Panc1 (cell line): ENCODE results near the gene FAS. TPM values are rescaled to one million over a fixed set of nuclear protein-coding genes. Genes with fewer than 3 reads are reported as not detected.

Experiments used
- ATAC-seq: fragments of 200-7000 bp; cut with Tn5 transposase; 2 replicates; pipeline ENCODE4 v1.9.1; 2020; ENCODE audit warnings: mild to moderate bottlenecking, moderate library complexity
- BruUV-seq: library from RNA; stranded (reverse); fragments of 400-500 nt; replicated peaks from 2 replicates; lab custom pipeline; 2021; lab: Mats Ljungman, UMichigan
- CTCF ChIA-PET: fragments of 300-600 bp; sonication (Branson Sonifier 250); formaldehyde crosslinking; loops from one replicate; lab custom pipeline; 2022; ENCODE audit warnings: antibody characterized with exemption; lab: Charles Lee
- POLR2A ChIA-PET: fragments of 300-600 bp; sonication (Branson Sonifier 250); formaldehyde crosslinking; loops from one replicate; lab custom pipeline; 2022; ENCODE audit warnings: antibody characterized with exemption; lab: Charles Lee
- DNase-seq: peaks from one replicate; pipeline ENCODE4 v3.0.0-alpha.2; 2010; ENCODE audit warnings: low read depth, low spot score
- H3K27ac ChIP-seq: 2 replicates; pipeline ENCODE4 v1.5.1; 2011; ENCODE audit warnings: mild to moderate bottlenecking, low read length, inconsistent platforms
- H3K27me3 ChIP-seq: fragments of 200-500 bp; sonication (Bioruptor generic); 2 replicates; pipeline ENCODE4 v1.6.0; 2014; ENCODE audit warnings: low read length, inconsistent platforms; ENCODE audit not compliant: control insufficient read depth, insufficient read depth
- H3K36me3 ChIP-seq: fragments of 200-500 bp; sonication (Bioruptor generic); 2 replicates; pipeline ENCODE4 v1.5.1; 2014; ENCODE audit warnings: inconsistent platforms, mild to moderate bottlenecking, low read length, moderate library complexity; ENCODE audit not compliant: control insufficient read depth, insufficient read depth
- H3K4me1 ChIP-seq: 2 replicates; pipeline ENCODE4 v1.5.1; 2011; ENCODE audit warnings: inconsistent platforms, mild to moderate bottlenecking, low read length, moderate library complexity; ENCODE audit not compliant: control insufficient read depth, insufficient read depth
- H3K4me3 ChIP-seq, 2 experiments: 2 replicates each; pipeline ENCODE4 v1.5.1; 2011 to 2012; ENCODE audit warnings: low read depth in 2 of 2, low read length in 2 of 2, mild to moderate bottlenecking in 2 of 2, inconsistent platforms in 1 of 2, moderate library complexity in 1 of 2
- H3K9me3 ChIP-seq: fragments of 200-500 bp; sonication (Bioruptor generic); 2 replicates; pipeline ENCODE4 v1.5.1; 2014; ENCODE audit warnings: low read depth, mild to moderate bottlenecking, inconsistent platforms, low read length, moderate library complexity; ENCODE audit not compliant: control insufficient read depth, insufficient read depth
- POLR2AphosphoS5 ChIP-seq: IDR thresholded peaks from 2 replicates; pipeline ENCODE4 v1.6.1; 2012; ENCODE audit warnings: mild to moderate bottlenecking, low read depth, low read length, moderate library complexity
- SIN3A ChIP-seq: IDR thresholded peaks from 2 replicates; pipeline ENCODE4 v1.6.1; 2012; ENCODE audit warnings: low read depth, mild to moderate bottlenecking, low read length, moderate library complexity, borderline replicate concordance; ENCODE audit not compliant: insufficient read depth
- TCF7L2 ChIP-seq: IDR thresholded peaks from 2 replicates; pipeline ENCODE4 v1.6.1; 2011; ENCODE audit warnings: mild to moderate bottlenecking, low read depth, low read length, inconsistent platforms
- in situ Hi-C: cut with HindIII; loops from 2 replicates; pipeline ENCODE4 v1.10.0; 2016; ENCODE audit warnings: low sequenced_read_pairs, low pct_unique_long_range_greater_than_20kb
- intact Hi-C: fragments of 100-400 bp; cut with micrococcal nuclease; formaldehyde crosslinking; loops from one replicate; pipeline ENCODE4 v1.10.0; 2022; ENCODE audit not compliant: unreplicated experiment
- total RNA-seq: library from RNA; stranded (reverse); gene quantifications from one replicate; pipeline ENCODE4 v1.2.1, GENCODE V29; 2021; ENCODE audit not compliant: unreplicated experiment
- TF ChIP-seq, protein P1 (sequence below), 2 experiments: IDR thresholded peaks; 2 replicates each; pipeline ENCODE4 v1.6.1; 2011 to 2012; ENCODE audit warnings: low read depth in 2 of 2, control low read depth in 1 of 2, low read length in 1 of 2, mild to moderate bottlenecking in 1 of 2, moderate library complexity in 1 of 2; ENCODE audit not compliant: insufficient read depth in 1 of 2
- TF ChIP-seq, protein P2 (sequence below): fragments of 450-650 bp; IDR thresholded peaks from 2 replicates; pipeline ENCODE4 v1.5.1; 2017; ENCODE audit warnings: mild to moderate bottlenecking

Gene FAS
- total RNA-seq, 1 experiment from 2014 or later = 8.1 TPM

DNA sequence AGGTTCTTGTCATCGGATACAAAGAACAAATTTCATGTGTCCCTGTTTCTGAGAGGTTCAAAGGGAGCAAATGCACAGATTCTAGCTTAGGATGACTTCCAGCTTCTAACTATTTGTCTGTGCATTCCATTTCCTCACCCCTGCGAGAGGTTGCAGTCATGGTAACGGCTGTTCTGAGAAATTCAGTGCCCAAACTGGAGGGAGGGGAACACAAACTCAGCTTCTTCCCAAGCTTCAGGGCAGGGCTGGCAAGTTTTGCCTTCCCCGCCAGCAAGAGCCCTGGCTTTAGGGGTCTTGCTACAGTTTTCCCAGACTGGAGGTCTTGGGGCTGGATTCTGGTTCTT lies 11.1 kb downstream of the FAS start:
- POLR2A ChIA-PET = no interaction called here
- Histone ChIP-seq H3K4me3 (no peak overlapping the region), H3K27ac (no peak overlapping the region), H3K27me3 (no peaks in the 10 kb centered on the region), H3K36me3 (no peaks in the 10 kb centered on the region), H3K4me1 (no peaks in the 10 kb centered on the region), H3K9me3 (no peaks in the 10 kb centered on the region)
- intact Hi-C loops = no loop called here
- no peak for DNase-seq
- no peak for TF ChIP-seq TCF7L2
- TF ChIP-seq, protein P1, sequence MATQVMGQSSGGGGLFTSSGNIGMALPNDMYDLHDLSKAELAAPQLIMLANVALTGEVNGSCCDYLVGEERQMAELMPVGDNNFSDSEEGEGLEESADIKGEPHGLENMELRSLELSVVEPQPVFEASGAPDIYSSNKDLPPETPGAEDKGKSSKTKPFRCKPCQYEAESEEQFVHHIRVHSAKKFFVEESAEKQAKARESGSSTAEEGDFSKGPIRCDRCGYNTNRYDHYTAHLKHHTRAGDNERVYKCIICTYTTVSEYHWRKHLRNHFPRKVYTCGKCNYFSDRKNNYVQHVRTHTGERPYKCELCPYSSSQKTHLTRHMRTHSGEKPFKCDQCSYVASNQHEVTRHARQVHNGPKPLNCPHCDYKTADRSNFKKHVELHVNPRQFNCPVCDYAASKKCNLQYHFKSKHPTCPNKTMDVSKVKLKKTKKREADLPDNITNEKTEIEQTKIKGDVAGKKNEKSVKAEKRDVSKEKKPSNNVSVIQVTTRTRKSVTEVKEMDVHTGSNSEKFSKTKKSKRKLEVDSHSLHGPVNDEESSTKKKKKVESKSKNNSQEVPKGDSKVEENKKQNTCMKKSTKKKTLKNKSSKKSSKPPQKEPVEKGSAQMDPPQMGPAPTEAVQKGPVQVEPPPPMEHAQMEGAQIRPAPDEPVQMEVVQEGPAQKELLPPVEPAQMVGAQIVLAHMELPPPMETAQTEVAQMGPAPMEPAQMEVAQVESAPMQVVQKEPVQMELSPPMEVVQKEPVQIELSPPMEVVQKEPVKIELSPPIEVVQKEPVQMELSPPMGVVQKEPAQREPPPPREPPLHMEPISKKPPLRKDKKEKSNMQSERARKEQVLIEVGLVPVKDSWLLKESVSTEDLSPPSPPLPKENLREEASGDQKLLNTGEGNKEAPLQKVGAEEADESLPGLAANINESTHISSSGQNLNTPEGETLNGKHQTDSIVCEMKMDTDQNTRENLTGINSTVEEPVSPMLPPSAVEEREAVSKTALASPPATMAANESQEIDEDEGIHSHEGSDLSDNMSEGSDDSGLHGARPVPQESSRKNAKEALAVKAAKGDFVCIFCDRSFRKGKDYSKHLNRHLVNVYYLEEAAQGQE (IDR thresholded peaks at IDR 0.05; ENCODE audit: insufficient read depth in 1 of 2, low read depth in 2 of 2, low read length in 1 of 2) = no peak
- no peak for TF ChIP-seq SIN3A
- no peak for TF ChIP-seq POLR2AphosphoS5
- TF ChIP-seq, protein P2, sequence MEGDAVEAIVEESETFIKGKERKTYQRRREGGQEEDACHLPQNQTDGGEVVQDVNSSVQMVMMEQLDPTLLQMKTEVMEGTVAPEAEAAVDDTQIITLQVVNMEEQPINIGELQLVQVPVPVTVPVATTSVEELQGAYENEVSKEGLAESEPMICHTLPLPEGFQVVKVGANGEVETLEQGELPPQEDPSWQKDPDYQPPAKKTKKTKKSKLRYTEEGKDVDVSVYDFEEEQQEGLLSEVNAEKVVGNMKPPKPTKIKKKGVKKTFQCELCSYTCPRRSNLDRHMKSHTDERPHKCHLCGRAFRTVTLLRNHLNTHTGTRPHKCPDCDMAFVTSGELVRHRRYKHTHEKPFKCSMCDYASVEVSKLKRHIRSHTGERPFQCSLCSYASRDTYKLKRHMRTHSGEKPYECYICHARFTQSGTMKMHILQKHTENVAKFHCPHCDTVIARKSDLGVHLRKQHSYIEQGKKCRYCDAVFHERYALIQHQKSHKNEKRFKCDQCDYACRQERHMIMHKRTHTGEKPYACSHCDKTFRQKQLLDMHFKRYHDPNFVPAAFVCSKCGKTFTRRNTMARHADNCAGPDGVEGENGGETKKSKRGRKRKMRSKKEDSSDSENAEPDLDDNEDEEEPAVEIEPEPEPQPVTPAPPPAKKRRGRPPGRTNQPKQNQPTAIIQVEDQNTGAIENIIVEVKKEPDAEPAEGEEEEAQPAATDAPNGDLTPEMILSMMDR = no peak
- ATAC-seq = no peak
- CTCF ChIA-PET = no interaction called here
- in situ Hi-C loops = loop anchor here (25.0 kb wide), 1 partner anchor 211 kb away; the partner anchor contains the start of gene CH25H
- no TSS peak for BruUV-seq

DNA sequence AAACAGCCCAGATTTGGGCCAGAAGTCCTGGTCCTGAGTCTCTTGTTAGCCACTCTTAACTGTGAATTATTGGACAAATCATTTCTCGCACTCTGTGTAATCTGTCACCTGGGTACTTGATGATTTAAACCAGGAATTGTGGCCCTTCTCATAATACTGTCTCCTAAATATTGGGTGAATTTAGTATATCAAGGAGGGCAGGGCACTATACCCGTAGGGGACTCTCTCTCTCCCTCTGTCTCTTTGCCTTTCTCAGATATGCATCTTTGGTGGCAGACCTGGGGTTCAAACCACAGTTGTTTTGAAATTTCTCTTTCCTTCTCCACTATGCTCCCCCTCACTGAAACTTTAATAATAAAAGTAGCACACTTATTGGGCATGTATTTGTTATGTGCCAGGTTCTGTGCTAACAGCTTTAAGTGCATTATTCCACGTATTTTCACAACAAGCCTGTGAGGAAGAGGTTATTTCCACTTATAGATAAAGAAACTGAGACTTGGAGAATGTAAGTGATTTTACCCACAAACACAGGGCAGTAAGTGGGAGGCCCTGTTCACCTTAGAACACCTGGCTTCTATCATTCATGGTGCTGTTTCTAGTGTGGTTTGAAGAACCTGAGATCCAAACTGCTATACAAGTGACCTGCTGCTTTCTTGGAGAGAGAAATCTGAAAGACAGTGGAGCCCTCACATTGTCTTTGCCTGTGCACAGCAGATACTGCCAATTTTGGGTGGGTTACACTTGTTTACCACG lies 11.8 kb downstream of the FAS start:
- CTCF ChIA-PET = no interaction called here

More for the DNA sequence above, 11.8 kb downstream of the FAS start:
- DNase-seq (no peak), ATAC-seq (no peak; the same call in 1 of the 2 replicates)
- no peaks in the 10 kb centered on the region for H3K27me3 ChIP-seq
- H3K4me1 ChIP-seq = no peaks in the 10 kb centered on the region
- no peaks in the 10 kb centered on the region for H3K36me3 ChIP-seq
- H3K4me3 ChIP-seq = no peak overlapping the region
- intact Hi-C loops = no loop called here
- H3K27ac ChIP-seq = no peak overlapping the region
- H3K9me3 ChIP-seq = no peaks in the 10 kb centered on the region
- in situ Hi-C loops = loop anchor here (25.0 kb wide), 1 partner anchor 210 kb away; the partner anchor contains the start of gene CH25H
- no TSS peak for BruUV-seq
- POLR2A ChIA-PET = no interaction called here
- TF ChIP-seq SIN3A (no peak), POLR2AphosphoS5 (no peak), TCF7L2 (no peak)
- TF ChIP-seq, protein P2 = no peak
- TF ChIP-seq, protein P1 (IDR thresholded peaks at IDR 0.05; ENCODE audit: insufficient read depth in 1 of 2, low read depth in 2 of 2, low read length in 1 of 2) = no peak
